HG03565 (cell line): Measurements from ENCODE around the gene TOX2.
"Not testable (repeated sequence)": the region's sequence is repeated elsewhere in the genome, so short reads cannot be mapped to it uniquely, and the experiment has no call there.

ENCODE experiments used
- ATAC-seq: cut with Tn5 transposase; IDR thresholded peaks from one replicate; pipeline ENCODE4 v1.9.1; 2021; ENCODE audit warnings: mild to moderate bottlenecking, moderate library complexity; ENCODE audit not compliant: unreplicated experiment

Gene TOX2

GRCh38 chr20:44029848-44030230 is 115.2 kb downstream of the TOX2 start:
- ATAC-seq: no peak

- ATAC-seq: no peak
Observed at GRCh38 chr20:44030394-44030793, 115.7 kb downstream of the TOX2 start.

DNA sequence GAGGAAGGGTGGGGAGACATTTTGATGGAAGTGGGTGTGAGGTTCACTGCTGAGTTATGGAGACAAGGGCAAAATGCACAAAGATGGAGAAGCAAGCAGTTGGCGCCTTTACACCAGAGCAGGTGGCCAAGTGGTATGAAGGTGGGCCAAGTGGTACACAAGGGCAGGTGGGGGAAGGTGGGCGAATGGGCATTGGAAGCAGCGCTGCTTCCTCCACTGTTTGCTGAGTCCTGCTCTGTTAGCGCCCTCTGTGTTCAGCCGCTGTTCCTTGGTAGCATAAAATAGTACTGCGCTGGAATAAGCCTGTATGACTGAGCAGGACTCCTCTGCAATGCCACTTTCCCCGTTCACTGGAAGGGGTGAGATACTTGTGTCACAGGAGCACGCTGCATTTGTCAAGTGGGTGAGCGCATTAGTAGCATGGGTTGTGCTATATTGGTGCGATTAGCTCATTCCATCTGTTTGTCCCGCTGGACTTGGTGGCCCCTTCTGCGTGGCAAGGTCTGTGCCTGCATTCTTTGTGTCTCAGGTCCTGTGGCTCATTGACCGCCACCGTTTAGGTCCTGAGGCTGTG is 116.4 kb downstream of the TOX2 start:
- ATAC-seq: no peak

DNA sequence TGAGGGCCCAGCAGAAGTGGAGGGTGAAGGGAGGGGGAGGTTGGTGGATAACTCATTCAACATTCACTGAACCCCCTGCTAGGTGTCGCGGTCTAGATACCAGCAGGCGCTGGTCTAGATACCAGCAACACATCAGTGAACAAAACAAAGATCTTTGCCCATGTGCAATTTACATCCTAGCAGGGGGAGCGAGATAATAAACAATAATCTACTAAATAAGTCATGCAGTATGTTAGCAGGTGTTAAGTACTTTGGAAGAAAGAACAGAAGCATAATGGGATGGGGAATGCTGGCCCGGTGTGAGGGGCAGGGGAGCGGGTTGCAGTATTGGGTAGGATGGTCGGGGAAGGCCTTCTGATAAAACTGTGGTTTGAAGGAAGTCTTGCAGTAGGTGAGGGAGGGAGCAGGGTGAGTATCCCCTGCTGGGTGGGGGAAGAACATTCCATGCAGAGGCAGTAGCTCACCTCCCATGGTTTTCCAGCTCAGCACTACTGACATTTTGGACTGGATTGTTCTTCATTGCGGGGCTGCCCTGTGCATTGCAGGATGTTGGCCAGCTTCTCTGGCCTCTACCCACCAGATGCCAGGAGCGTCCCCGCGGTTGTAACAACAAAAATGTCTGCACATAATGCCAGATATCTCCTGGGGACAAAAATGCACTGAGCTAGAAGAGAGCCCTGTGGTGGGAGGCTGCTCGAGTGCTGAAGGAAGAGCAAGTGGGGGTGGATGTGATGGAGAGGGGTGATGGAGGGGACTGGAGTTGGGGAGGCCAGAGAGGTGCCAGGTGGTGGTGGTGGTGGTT is 117.3 kb downstream of the TOX2 start:
- ATAC-seq: no peak

- ATAC-seq: no peak
Observed at GRCh38 chr20:44032583-44033331, 118.1 kb downstream of the TOX2 start.

DNA sequence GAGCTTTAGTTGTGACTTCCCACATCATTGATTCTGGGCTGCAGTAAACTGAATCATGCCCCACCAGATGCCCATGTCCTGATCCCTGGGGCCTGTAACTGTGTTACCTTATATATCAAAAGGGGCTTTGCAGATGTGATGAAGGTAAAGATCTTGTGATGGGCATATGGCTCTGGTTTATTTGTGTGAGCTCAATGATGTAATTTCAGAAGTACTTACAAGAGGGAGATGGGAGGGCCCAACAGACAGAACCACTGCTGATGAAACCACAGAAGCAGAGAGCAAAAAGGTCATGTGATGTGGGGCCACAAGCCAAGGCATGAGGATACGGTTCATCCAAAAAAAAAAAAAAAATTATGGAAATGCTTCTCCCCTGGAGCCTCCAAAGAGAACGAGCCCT is 118.7 kb downstream of the TOX2 start:
- no peak for ATAC-seq

GRCh38 chr20:44033873-44034272 is 119.2 kb downstream of the TOX2 start:
- ATAC-seq: no peak

- no peak for ATAC-seq
Observed at GRCh38 chr20:44034451-44034850, 119.8 kb downstream of the TOX2 start.

DNA sequence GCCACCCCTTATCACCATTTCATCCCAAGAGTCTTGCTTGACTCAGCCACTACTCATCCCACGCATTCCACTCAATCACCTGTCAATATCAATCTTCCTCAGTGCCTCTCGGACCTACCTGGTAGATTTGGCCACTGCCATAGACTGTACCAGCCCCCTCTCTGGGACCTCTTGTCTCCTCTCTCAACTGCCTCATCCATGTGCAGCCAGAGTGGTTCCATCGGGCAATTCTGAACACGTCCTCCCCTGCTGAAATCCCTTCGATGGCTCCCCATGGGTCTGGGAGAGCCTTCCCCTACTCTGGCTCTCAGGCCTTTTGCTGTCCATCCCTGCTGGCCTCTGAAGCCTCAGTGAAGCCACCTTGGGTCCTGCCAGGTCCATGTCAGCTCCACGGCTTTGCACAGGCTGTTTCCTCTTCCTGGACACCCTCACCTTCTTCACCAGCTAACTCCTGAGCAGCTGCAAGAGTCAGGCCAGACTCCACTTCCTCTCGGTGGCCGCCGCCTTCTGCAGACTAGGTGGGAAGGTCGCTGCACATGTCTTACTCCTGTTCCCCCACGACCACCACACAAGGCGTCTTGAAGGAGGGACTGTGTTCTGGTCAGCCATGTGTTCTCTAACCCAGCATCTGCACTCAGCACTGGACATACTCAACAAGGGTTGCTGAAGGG is 120.4 kb downstream of the TOX2 start:
- ATAC-seq: no peak

- no peak for ATAC-seq
Observed at GRCh38 chr20:44035924-44036323, 121.3 kb downstream of the TOX2 start.

GRCh38 chr20:44036441-44036840 is 121.8 kb downstream of the TOX2 start:
- no peak for ATAC-seq

GRCh38 chr20:44038681-44039123 is 124.0 kb downstream of the TOX2 start:
- no peak for ATAC-seq

GRCh38 chr20:44039147-44039546 is 124.5 kb downstream of the TOX2 start:
- no peak for ATAC-seq

DNA sequence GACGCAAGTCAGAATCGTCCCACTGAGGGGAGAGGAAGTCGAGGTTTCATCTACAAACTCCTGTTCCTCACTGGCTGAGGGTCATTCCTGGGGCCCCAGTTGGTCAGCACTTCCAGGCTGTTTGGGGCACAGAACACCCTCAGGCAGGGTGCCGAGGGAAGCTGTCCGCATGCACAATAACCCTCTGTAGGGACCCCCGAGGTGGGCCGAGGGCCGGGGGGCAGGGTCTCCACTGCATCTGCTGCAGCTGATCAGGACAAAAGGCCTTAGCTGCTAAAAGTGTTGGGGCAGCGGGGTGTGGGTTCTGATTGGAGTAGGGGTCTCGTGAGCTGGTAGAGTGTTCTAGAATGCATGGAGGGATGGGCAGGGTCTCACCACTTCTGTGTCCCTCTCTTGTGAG is 125.1 kb downstream of the TOX2 start:
- no peak for ATAC-seq

DNA sequence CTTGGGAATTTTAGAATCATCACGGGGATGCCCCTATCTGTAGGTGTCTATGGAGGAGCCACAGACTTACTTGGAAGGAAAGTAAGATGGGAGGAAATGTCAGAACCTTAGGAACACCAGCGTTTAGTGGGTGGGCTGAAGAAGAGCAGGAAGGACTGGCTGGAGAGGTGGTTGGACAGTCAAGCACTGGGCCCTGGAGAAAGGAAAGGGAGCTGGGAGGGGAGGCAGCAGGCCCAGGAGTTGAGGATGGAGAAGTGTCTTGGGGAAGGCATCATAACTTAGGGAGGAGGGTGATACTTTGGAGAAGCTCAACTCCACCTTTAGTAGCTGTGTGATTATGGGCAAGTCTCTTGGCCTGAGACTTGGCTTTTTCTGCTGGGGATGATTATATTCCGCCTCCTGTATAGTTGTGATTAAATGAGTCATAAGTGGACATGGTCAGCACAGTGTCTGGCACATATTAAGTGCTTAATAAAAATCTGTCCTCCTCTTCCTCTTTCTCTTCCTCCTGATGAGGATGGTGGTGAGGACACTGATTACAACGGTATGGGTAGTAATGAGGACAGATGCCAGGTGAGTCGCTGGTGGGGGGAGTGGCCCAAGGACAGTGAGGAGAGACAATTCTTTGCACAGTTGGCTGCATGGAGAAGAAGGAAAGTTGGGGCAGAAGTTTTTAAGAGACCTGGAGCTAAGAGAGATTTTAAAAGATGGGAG is 125.7 kb downstream of the TOX2 start:
- ATAC-seq: no peak

- no peak for ATAC-seq
Observed at GRCh38 chr20:44041001-44041400, 126.3 kb downstream of the TOX2 start.

- ATAC-seq: not testable (repeated sequence)
Observed at GRCh38 chr20:44044712-44045111, 130.1 kb downstream of the TOX2 start.

GRCh38 chr20:44050327-44050726 is 135.7 kb downstream of the TOX2 start:
- ATAC-seq: no peak

- no peak for ATAC-seq
Observed at GRCh38 chr20:44050925-44051660, 136.4 kb downstream of the TOX2 start.

DNA sequence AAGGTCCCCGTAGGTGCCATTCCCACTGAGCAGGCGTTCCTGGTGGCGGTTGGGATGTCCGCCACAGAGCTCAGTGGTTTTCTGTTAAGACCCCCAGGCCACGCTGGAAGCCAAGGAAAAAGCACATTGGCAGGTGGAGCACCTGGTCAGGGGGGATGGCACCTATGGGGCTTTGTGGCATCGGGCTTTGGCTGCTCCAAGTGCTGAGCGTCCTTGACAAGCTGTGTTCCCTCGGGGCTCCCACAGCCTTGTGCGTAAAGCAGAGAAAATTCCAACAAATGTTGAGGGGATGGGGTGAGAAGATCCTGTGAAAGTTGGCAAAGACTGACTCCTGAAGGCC is 137.0 kb downstream of the TOX2 start:
- ATAC-seq: no peak
